OCI-LY3 (cell line): ENCODE results near the gene NSD1.

Experiments used
- EZH2phosphoT487 ChIP-seq: fragments of 200-600 bp; shearing (Covaris generic); IDR thresholded peaks from 2 replicates; pipeline ENCODE4 v1.6.1; 2018; ENCODE audit warnings: antibody characterized with exemption, mixed run types, low read depth
- TF ChIP-seq, protein P1 (sequence below): fragments of 200-600, 300-600 bp; sonication (generic); IDR thresholded peaks from 2 replicates; pipeline ENCODE4 v1.5.1; 2014; ENCODE audit warnings: antibody characterized with exemption, low read length, low read depth

DNA sequence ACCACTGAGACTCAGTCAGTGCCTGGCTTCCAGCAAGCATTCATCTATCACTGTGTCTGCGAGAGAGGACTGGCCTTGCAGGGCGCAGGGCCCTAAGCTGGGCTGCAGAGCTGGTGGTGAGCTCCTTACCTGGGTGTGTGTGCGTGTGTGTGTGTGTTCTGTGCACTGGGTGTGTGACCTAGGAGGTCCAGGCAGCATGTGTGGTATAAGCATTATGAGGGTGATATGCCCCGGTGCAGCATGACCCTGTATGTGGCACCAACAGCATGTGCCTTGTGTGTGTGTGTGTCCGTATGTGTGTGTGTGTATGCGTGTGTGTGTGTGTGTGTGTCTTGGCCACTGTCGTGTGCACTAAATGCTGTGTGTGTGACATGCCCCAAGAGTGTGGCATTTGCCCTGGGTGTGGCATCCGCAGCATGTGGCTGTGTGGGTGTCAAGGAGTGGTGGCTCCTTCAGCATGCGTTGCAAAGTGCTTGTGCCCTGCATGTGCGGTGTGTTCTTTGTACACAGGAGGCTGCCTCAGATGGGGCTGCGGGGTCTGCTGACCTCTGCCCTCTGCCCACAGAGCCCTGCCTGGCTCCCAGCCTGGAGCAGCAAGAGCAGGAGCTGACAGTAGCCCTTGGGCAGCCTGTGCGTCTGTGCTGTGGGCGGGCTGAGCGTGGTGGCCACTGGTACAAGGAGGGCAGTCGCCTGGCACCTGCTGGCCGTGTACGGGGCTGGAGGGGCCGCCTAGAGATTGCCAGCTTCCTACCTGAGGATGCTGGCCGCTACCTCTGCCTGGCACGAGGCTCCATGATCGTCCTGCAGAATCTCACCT is 43.5 kb upstream of the NSD1 start:
- TF ChIP-seq, protein P1, sequence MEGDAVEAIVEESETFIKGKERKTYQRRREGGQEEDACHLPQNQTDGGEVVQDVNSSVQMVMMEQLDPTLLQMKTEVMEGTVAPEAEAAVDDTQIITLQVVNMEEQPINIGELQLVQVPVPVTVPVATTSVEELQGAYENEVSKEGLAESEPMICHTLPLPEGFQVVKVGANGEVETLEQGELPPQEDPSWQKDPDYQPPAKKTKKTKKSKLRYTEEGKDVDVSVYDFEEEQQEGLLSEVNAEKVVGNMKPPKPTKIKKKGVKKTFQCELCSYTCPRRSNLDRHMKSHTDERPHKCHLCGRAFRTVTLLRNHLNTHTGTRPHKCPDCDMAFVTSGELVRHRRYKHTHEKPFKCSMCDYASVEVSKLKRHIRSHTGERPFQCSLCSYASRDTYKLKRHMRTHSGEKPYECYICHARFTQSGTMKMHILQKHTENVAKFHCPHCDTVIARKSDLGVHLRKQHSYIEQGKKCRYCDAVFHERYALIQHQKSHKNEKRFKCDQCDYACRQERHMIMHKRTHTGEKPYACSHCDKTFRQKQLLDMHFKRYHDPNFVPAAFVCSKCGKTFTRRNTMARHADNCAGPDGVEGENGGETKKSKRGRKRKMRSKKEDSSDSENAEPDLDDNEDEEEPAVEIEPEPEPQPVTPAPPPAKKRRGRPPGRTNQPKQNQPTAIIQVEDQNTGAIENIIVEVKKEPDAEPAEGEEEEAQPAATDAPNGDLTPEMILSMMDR, result no peak
- TF ChIP-seq EZH2phosphoT487, result no peak
